IMR-90 (cell line): ENCODE data around the gene SELENOO. TPM values are rescaled to one million over a fixed set of nuclear protein-coding genes. Genes with fewer than 3 reads are reported as not detected.

ENCODE experiments used
- CHD1 ChIP-seq: IDR thresholded peaks from 2 replicates; pipeline ENCODE4 v1.6.1; 2012; ENCODE audit warnings: low read depth, low read length, improper control_type of control experiment
- MXI1 ChIP-seq: IDR thresholded peaks from 2 replicates; pipeline ENCODE4 v1.6.1; 2012; ENCODE audit warnings: low read depth, mild to moderate bottlenecking, low read length, moderate library complexity, borderline replicate concordance
- polyA plus RNA-seq, 3 experiments: library from polyadenylated mRNA; depleted of rRNA; stranded (reverse); fragments of >200 nt; gene quantifications; 2 replicates each; pipeline ENCODE4 v1.2.3, GENCODE V29; 2012; ENCODE audit warnings: low replicate concordance in 1 of 3
- total RNA-seq: library from RNA; depleted of rRNA; stranded (reverse); fragments of >200 nt; gene quantifications from 2 replicates; pipeline ENCODE4 v1.2.3, GENCODE V29; 2012
- TF ChIP-seq, protein P1 (sequence below): fragments of 150-350 bp; IDR thresholded peaks from 2 replicates; pipeline ENCODE4 v1.6.1; 2016; ENCODE audit warnings: low read depth, mild to moderate bottlenecking, low read length, moderate library complexity, borderline replicate concordance

Gene SELENOO
- total and polyA plus RNA-seq, 2 of the 4 experiments (the other 2 are of a cell fraction), result 10.4 to 21.4 TPM

DNA sequence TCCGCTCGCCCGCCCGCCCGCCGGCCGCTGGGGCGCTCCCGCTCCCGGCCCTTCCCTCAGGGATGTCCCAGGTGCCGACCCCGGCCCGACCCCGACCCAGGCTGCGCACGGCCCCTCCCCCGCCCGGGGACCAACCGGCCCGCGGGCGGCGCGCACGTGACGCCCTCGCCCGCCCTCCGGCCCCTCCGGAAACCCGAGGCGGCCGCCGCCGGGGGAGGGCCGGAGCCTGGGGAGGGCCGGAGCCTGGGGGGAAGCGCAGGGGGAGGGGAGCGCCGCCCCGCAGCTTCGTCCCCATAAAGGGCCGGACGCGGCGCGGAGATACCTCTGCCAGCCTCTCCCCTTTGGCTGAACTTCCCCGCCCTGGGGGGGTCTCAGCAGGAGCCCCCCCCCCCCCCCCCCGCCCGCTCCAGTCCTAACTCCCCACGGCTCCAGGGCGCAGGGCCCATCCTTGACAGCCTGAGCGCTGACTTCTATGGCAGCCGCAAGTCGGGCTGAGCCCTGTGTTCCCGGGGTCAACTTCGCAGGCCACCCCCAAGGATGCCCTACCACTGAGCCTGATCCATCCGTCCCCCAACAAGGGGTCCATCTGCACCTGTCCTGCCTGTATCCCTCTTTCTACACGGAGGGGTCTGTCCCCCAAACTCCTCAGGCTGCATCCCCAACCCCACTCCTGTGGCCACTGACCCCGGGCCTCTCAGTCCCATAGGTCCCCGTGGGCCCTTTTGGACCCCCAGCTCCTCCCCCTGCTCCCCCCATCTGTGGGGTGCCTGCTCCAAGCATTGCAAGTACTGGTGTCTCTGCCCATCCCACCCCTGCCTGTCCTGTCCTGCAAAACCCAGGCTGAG lies 61.0 kb downstream of the SELENOO start, which contains the start of gene MAPK12 (continued):
- TF ChIP-seq, protein P1, sequence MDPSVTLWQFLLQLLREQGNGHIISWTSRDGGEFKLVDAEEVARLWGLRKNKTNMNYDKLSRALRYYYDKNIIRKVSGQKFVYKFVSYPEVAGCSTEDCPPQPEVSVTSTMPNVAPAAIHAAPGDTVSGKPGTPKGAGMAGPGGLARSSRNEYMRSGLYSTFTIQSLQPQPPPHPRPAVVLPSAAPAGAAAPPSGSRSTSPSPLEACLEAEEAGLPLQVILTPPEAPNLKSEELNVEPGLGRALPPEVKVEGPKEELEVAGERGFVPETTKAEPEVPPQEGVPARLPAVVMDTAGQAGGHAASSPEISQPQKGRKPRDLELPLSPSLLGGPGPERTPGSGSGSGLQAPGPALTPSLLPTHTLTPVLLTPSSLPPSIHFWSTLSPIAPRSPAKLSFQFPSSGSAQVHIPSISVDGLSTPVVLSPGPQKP, result no peak
- TF ChIP-seq CHD1 (no peak), MXI1 (no peak)
